Measurements from ENCODE around the gene SLC7A11.
A peak's percentile ranks its signal among the peaks of the same experiment; 100 is the strongest.
"Not testable (repeated sequence)": the region's sequence is repeated elsewhere in the genome, so short reads cannot be mapped to it uniquely, and the experiment has no call there.

Gene SLC7A11

DNA sequence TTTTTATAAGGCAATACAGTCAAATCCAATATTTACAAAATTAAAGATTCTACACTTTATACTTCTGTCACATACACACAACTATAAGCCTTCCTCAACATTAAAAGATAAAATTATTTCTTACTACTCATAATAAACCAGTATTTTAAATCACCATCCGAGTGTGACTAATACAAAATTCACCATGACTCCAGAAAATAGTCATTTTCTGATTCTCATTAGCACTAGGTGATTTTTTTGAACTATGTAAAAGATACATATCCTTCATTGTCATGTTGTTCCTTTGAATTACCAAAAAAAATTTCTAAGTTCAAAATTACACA is 646 bp upstream of the SLC7A11 start:
- H3K27ac ChIP-seq (ENCODE audit: low read length): peak overlapping the region; percentile 98
- H3K36me3 ChIP-seq (ENCODE audit: control insufficient read depth, low read depth, low read length): no peaks in the 10 kb centered on the region
- peaks cover 14% of the 10 kb centered on the region for H3K4me1 ChIP-seq (ENCODE audit: control insufficient read depth, low read depth, low read length)
- H3K9ac ChIP-seq (ENCODE audit: low read length): peak overlapping the region; percentile 98
- peak overlapping the region; percentile 90 for H3K4me3 ChIP-seq (ENCODE audit: low read length)
- H3K27me3 ChIP-seq (ENCODE audit: control insufficient read depth, insufficient read depth, low read length): no peaks in the 10 kb centered on the region
- no peaks in the 10 kb centered on the region for H3K9me3 ChIP-seq (ENCODE audit: control insufficient read depth, low read depth, low read length)

DNA sequence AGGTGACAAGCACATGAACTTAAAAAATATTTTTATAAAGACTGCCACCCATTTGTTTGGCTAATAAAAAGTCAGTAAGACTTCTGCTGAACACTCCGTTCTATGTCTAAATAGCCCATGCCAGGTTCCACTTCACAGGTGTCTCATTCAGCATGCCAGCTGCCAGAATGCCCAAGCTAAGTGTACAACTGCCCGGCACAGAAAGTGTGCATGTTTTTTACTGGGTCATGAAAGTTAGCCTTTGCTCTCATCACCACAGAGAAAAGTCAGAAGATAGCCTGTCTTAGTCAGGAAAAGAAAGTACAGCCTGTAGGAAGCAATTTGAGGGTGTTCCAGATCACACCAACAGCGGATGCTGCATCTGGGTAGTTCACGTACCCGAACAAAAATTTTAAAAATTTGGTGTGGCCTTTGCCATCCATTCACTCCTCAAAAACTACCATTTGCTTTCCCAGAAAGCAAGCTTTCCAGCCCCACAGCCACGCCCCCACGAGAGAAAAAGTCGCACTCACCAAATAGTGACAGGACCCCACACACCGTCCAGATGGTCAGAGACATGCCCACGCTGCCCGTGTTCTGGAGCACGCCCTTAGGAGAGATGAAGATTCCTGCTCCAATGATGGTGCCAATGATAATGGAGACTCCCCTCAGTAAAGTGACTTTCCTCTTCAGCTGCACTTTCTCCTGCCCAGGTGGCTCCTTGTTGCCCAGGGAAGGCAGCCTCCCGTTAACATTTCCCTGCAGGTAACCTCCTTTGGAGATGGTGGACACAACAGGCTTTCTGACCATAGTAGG is 671 bp downstream of the SLC7A11 start:
- Histone ChIP-seq H3K4me1 (ENCODE audit: control insufficient read depth, low read depth, low read length) (peaks cover 14% of the 10 kb centered on the region), H3K27me3 (ENCODE audit: control insufficient read depth, insufficient read depth, low read length) (no peaks in the 10 kb centered on the region), H3K9ac (ENCODE audit: low read length) (peak overlapping the region; percentile 98), H3K4me3 (ENCODE audit: low read length) (peak overlapping the region; percentile 90), H3K9me3 (ENCODE audit: control insufficient read depth, low read depth, low read length) (no peaks in the 10 kb centered on the region), H3K27ac (ENCODE audit: low read length) (peak overlapping the region; percentile 98), H3K36me3 (ENCODE audit: control insufficient read depth, low read depth, low read length) (no peaks in the 10 kb centered on the region)

DNA sequence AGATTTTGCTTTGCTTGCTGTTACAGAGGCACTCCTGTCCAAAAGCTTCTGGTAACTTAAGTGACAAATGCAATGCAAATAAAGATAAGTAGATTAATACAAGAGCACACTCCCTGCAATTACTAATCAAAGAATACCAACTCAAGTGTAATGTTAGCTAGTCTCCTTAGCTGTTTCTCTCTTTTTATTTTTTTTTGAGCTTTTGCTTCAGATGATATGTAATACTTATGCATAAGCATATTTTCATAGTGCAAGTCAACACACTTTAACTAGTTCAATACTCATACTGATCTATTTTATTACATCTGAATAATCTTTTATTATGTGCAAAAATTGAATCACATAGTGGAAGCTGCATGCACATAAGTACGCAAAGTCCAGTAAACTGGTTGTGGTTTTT is 2.7 kb downstream of the SLC7A11 start:
- H3K4me3 ChIP-seq (ENCODE audit: low read length): peak overlapping the region; percentile 90
- no peak overlapping the region for H3K27ac ChIP-seq (ENCODE audit: low read length)

DNA sequence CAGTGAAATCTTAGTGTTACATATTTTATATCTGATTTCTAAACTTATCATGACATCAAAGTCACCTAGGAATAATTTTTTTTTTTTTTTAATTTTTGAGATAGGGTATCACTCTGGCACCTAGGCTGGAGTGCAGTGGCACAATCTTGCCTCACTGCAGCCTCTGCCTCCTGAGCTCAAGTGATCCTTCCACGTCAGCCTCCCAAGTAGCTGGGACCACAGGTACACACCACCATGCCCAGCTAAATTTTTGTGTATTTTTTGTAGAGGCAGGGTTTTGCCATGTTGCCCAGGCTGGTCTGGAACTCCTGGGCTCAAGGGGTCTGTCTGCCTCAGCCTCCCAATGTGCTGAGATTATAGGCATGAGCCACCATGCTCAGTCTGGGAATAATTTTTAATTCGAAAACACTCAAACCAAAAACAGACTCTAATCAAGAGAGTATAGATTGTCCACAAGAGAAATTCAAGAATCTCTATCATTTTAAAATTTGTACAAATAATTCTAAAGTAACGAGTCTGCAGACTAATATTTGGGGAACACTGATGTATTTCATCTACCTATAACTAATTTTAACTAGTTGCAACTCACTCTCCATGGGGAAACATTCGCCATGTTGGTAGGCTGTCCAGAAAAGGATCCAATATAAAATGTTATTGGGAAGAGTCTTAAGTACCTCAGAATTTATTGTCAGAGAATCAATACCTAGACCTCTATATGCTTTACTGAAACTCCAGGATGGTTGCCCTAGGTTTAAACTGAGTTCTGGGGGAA is 3.4 kb downstream of the SLC7A11 start:
- H3K27me3 ChIP-seq (ENCODE audit: control insufficient read depth, insufficient read depth, low read length): no peaks in the 10 kb centered on the region
- H3K27ac ChIP-seq (ENCODE audit: low read length): no peak overlapping the region
- H3K9ac ChIP-seq (ENCODE audit: low read length): peak overlapping the region; percentile 36
- peaks cover 17% of the 10 kb centered on the region for H3K36me3 ChIP-seq (ENCODE audit: control insufficient read depth, low read depth, low read length)
- peaks cover 13% of the 10 kb centered on the region for H3K4me1 ChIP-seq (ENCODE audit: control insufficient read depth, low read depth, low read length)
- no peaks in the 10 kb centered on the region for H3K9me3 ChIP-seq (ENCODE audit: control insufficient read depth, low read depth, low read length)
- H3K4me3 ChIP-seq (ENCODE audit: low read length): peak overlapping the region; percentile 90

More for the DNA sequence above, 2.7 kb downstream of the SLC7A11 start:
- H3K9ac ChIP-seq (ENCODE audit: low read length): peak overlapping the region; percentile 36
- peaks cover 10% of the 10 kb centered on the region for H3K36me3 ChIP-seq (ENCODE audit: control insufficient read depth, low read depth, low read length)
- peaks cover 14% of the 10 kb centered on the region for H3K4me1 ChIP-seq (ENCODE audit: control insufficient read depth, low read depth, low read length)
- H3K9me3 ChIP-seq (ENCODE audit: control insufficient read depth, low read depth, low read length): no peaks in the 10 kb centered on the region
- H3K27me3 ChIP-seq (ENCODE audit: control insufficient read depth, insufficient read depth, low read length): no peaks in the 10 kb centered on the region

DNA sequence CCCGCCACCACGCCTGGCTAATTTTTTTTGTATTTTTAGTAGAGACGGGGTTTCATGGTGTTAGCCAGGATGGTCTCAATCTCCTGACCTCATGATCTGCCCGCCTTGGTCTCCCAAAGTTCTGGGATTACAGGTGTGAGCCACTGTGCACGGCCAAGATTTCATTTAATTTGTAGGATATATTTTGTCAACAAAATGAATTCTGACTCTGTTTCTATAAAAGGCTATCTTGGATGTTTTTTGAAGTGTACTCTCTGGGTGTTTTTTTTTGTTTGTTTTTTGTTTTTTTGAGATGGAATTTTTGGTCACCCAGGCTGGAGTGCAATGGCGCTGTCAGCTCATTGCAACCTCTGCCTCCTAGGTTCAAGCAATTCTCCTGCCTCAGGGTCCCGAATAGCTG is 5.0 kb downstream of the SLC7A11 start:
- not testable (repeated sequence) for H3K9ac ChIP-seq (ENCODE audit: low read length); H3K27me3 ChIP-seq (ENCODE audit: control insufficient read depth, insufficient read depth, low read length); H3K9me3 ChIP-seq (ENCODE audit: control insufficient read depth, low read depth, low read length); H3K4me3 ChIP-seq (ENCODE audit: low read length); H3K4me1 ChIP-seq (ENCODE audit: control insufficient read depth, low read depth, low read length); H3K27ac ChIP-seq (ENCODE audit: low read length)
- H3K36me3 ChIP-seq (ENCODE audit: control insufficient read depth, low read depth, low read length): peaks cover 21% of the 10 kb centered on the region

DNA sequence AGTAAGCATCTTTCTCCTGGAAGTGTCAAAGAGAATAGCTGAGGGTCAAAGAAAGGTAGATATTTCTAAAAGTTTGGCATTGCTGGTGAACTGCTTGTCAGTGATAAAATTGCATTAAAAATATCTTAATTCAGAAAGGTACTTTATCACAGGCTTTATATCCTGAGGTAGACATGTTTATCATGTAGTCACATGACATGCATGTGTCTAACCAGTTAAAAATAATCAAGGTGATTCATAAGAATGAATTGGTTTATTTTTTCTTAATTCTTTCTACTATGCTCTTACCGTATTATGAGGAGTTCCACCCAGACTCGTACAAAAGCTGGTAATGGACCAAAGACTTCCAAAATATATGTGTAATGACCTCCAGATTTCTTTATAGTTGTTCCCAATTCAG is 6.1 kb downstream of the SLC7A11 start:
- no peaks in the 10 kb centered on the region for H3K4me1 ChIP-seq (ENCODE audit: control insufficient read depth, low read depth, low read length)
- H3K27me3 ChIP-seq (ENCODE audit: control insufficient read depth, insufficient read depth, low read length): no peaks in the 10 kb centered on the region
- peaks cover 29% of the 10 kb centered on the region for H3K36me3 ChIP-seq (ENCODE audit: control insufficient read depth, low read depth, low read length)
- H3K9ac ChIP-seq (ENCODE audit: low read length): no peak overlapping the region
- no peak overlapping the region for H3K27ac ChIP-seq (ENCODE audit: low read length)
- H3K4me3 ChIP-seq (ENCODE audit: low read length): no peak overlapping the region
- H3K9me3 ChIP-seq (ENCODE audit: control insufficient read depth, low read depth, low read length): no peaks in the 10 kb centered on the region

DNA sequence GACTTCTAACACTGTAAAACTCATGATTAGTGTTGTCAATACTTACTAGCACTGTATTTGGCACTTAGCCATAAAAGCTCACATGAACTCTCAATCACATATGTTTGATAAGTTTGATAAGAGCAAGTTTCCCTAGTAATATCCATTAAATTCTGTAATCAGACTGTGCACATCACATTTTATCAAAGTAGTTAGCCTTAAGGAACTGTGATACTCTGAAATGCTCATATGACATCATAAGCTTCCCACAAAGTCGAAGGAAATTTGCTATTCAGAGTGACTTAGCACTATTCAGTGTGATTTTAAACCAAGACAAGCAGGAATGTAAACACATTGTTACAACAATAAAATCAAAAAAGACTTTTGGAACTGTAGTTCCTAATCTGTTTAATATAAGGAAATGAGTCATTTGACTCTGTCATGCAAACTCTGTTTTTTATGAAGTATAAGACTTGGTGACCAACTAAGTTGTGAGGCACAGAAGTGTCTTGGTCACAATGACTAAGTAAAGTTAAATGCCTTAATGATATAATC is 6.7 kb downstream of the SLC7A11 start:
- H3K4me3 ChIP-seq (ENCODE audit: low read length): no peak overlapping the region
- H3K9me3 ChIP-seq (ENCODE audit: control insufficient read depth, low read depth, low read length): no peaks in the 10 kb centered on the region
- no peak overlapping the region for H3K9ac ChIP-seq (ENCODE audit: low read length)
- H3K27me3 ChIP-seq (ENCODE audit: control insufficient read depth, insufficient read depth, low read length): no peaks in the 10 kb centered on the region
- H3K27ac ChIP-seq (ENCODE audit: low read length): no peak overlapping the region
- no peaks in the 10 kb centered on the region for H3K4me1 ChIP-seq (ENCODE audit: control insufficient read depth, low read depth, low read length)
- peaks cover 35% of the 10 kb centered on the region for H3K36me3 ChIP-seq (ENCODE audit: control insufficient read depth, low read depth, low read length)

DNA sequence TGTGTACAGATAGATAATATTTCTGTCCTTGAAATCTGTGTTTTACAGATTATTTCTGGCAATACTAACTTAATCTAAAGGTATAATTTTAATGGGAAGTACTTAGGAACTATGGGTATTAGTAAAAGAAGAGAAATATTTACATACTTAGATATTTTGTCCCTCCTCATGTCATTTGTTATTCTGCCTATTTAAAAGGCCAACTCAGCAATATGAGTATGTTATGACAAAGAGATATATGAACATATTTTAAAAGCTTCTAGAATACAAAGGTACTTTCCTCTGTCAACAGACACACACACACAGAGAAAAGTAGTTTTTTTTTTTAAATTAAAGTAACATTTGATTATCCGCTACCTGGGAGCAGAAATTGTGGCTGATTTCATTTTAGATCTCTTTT is 7.9 kb downstream of the SLC7A11 start:
- peaks cover 36% of the 10 kb centered on the region for H3K36me3 ChIP-seq (ENCODE audit: control insufficient read depth, low read depth, low read length)
- H3K27me3 ChIP-seq (ENCODE audit: control insufficient read depth, insufficient read depth, low read length): no peaks in the 10 kb centered on the region
- H3K9ac ChIP-seq (ENCODE audit: low read length): no peak overlapping the region
- H3K4me3 ChIP-seq (ENCODE audit: low read length): no peak overlapping the region
- no peak overlapping the region for H3K27ac ChIP-seq (ENCODE audit: low read length)
- no peaks in the 10 kb centered on the region for H3K9me3 ChIP-seq (ENCODE audit: control insufficient read depth, low read depth, low read length)
- peaks cover 2% of the 10 kb centered on the region for H3K4me1 ChIP-seq (ENCODE audit: control insufficient read depth, low read depth, low read length)

DNA sequence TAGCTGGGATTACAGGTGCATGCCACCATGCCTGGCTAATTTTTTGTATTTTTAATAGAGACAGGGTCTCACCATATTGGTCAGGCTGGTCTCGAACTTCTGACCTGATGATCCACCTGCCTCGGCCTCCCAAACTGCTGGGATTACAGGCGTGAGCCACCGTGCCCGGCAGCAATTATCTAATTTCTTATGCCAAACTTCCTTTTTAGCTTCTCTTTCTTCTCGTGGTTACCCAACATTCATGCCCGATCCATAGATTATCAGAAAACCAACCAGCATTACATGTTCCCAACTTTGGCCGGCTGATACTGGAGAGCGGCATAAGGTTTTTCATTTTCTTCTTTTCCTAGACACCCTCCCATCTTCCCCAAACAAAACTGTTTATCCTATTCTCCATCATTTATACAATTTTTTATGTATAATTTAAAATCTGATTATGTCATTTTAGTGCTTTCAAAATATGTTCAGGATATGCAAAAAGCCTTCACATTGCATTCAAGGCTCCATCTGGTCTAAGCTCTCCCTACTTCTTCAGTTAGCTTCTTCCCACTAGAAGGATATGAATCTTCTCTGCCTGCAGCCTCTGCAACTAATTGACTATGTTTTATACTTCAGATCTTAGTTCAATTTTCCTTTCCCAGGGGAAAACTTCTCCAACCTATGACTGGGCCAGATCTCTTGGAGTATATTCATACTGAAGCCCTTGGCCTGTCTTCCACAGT is 8.7 kb downstream of the SLC7A11 start:
- no peaks in the 10 kb centered on the region for H3K9me3 ChIP-seq (ENCODE audit: control insufficient read depth, low read depth, low read length)
- peaks cover 5% of the 10 kb centered on the region for H3K4me1 ChIP-seq (ENCODE audit: control insufficient read depth, low read depth, low read length)
- peaks cover 36% of the 10 kb centered on the region for H3K36me3 ChIP-seq (ENCODE audit: control insufficient read depth, low read depth, low read length)
- no peak overlapping the region for H3K27ac ChIP-seq (ENCODE audit: low read length)
- no peak overlapping the region for H3K4me3 ChIP-seq (ENCODE audit: low read length)
- no peaks in the 10 kb centered on the region for H3K27me3 ChIP-seq (ENCODE audit: control insufficient read depth, insufficient read depth, low read length)
- H3K9ac ChIP-seq (ENCODE audit: low read length): no peak overlapping the region

DNA sequence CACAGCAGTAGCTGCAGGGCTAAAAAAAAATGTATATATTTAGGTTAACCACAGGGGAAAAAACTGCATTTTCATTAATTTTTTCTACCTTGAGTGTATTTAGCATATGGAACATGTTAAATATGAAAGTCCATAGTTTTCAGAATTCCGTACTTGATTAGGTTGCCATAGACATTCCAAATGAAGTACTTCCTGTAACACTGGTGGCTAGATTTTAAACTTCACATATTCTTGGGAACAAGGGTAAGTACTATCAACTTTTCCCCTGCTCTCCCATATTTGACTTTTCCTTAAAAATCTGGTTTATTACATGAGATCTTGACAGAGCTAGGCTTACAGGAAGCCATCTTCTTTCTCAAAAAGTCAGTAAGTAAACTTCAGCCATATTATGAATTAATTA is 9.8 kb downstream of the SLC7A11 start:
- Histone ChIP-seq H3K4me3 (ENCODE audit: low read length) (no peak overlapping the region), H3K27ac (ENCODE audit: low read length) (no peak overlapping the region), H3K27me3 (ENCODE audit: control insufficient read depth, insufficient read depth, low read length) (no peaks in the 10 kb centered on the region), H3K4me1 (ENCODE audit: control insufficient read depth, low read depth, low read length) (peaks cover 11% of the 10 kb centered on the region), H3K9ac (ENCODE audit: low read length) (no peak overlapping the region), H3K9me3 (ENCODE audit: control insufficient read depth, low read depth, low read length) (no peaks in the 10 kb centered on the region), H3K36me3 (ENCODE audit: control insufficient read depth, low read depth, low read length) (peaks cover 43% of the 10 kb centered on the region)

DNA sequence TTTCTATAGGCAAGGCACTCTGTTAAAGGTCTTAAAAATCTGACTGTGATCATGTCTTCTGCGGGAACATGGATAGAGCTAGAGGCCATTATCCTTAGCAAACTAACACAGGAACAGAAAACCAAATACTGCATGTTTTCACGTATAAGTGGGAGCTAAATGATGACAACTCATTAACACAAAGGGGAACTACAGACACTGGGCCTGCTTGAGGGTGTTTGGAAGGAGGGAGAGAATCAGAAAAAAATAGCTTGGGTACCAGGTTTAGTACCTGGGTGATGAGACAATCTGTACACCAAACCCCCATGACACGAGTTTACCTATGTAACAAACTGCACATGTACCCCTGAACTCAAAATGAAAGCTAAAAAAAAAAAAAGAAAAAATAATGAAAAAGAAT is 12.1 kb downstream of the SLC7A11 start:
- peaks cover 27% of the 10 kb centered on the region for H3K4me1 ChIP-seq (ENCODE audit: control insufficient read depth, low read depth, low read length)
- no peaks in the 10 kb centered on the region for H3K9me3 ChIP-seq (ENCODE audit: control insufficient read depth, low read depth, low read length)
- no peak overlapping the region for H3K27ac ChIP-seq (ENCODE audit: low read length)
- H3K27me3 ChIP-seq (ENCODE audit: control insufficient read depth, insufficient read depth, low read length): no peaks in the 10 kb centered on the region
- H3K9ac ChIP-seq (ENCODE audit: low read length): no peak overlapping the region
- peaks cover 33% of the 10 kb centered on the region for H3K36me3 ChIP-seq (ENCODE audit: control insufficient read depth, low read depth, low read length)
- H3K4me3 ChIP-seq (ENCODE audit: low read length): no peak overlapping the region

Data from iPS-18a (cell line).